Measurements from ENCODE around the gene RNF157. TPM values are rescaled to one million over a fixed set of nuclear protein-coding genes. Genes with fewer than 3 reads are reported as not detected.
A peak's percentile ranks its signal among the peaks of the same experiment; 100 is the strongest.

The RNF157 gene
- total and polyA plus RNA-seq, 9 of the 15 experiments (the other 6 are each of a cell fraction or from before 2014, with no cell fraction given), result 8.1 to 31.7 (median 20.8) TPM

- intact Hi-C loops (cut with micrococcal nuclease) (loop anchor here (5.0 kb wide), 3 partner anchors 59 to 174 kb away; no protein-coding TSS in a partner anchor), in situ Hi-C loops (cut with MboI) (no loop called here)
- Histone ChIP-seq H2AFZ (ENCODE audit: low read depth, low read length) (no peak overlapping the region), H3K27me3 (ENCODE audit: control insufficient read depth in 2 of 2, insufficient read depth in 2 of 2, low read length in 2 of 2) (peaks cover 0 to under 1% of the 10 kb centered on the region in 2 experiments; a peak in 1 of 5 replicates), H3K4me1 (replicated peaks in 1 of 2; ENCODE audit: control insufficient read depth in 2 of 2, insufficient read depth in 2 of 2, low read length in 2 of 2) (peaks cover 5 to 21% of the 10 kb centered on the region in 2 experiments; a peak in 4 of 5 replicates), H3K9me1 (ENCODE audit: control insufficient read depth, insufficient read depth, low read length) (peaks cover 4% of the 10 kb centered on the region), H3K9me3 (replicated peaks; ENCODE audit: control insufficient read depth, insufficient read depth, low read depth, low read length) (no peaks in the 10 kb centered on the region), H3K36me3 (ENCODE audit: control insufficient read depth, insufficient read depth, low read length) (no peaks in the 10 kb centered on the region), H3K27ac (ENCODE audit: extremely low read depth, low read depth, low read length) (no peak overlapping the region), H3K79me2 (ENCODE audit: control insufficient read depth, insufficient read depth, low read length) (no peaks in the 10 kb centered on the region), H3K4me2 (ENCODE audit: insufficient read depth, low read length) (no peak overlapping the region), H3K4me3 (no peak overlapping the region), H4K20me1 (replicated peaks; ENCODE audit: control insufficient read depth, insufficient read depth, low read length) (no peaks in the 10 kb centered on the region), H3K9ac (ENCODE audit: insufficient read depth in 1 of 2, low read depth in 2 of 2, low read length in 2 of 2) (no peak overlapping the region)
- TF ChIP-seq ZNF407 (IDR thresholded peaks at IDR 0.05; ENCODE audit: low read depth) (no peak), BCOR (IDR thresholded peaks at IDR 0.05) (peak; percentile 46; the same call in 1 of the 2 replicates), ZNF24 (IDR thresholded peaks at IDR 0.05) (0 out of 2 replicates have a peak, but pooled peaks have one; percentile 2), MTA1 (IDR thresholded peaks at IDR 0.05; ENCODE audit: borderline replicate concordance) (peak; percentile 35; the same call in 1 of the 2 replicates), SMARCE1 (IDR thresholded peaks at IDR 0.05) (0 out of 2 replicates have a peak, but pooled peaks have one; percentile 26), XRCC3 (IDR thresholded peaks at IDR 0.05) (no peak), ESRRB (CRISPR knock-in tag; IDR thresholded peaks at IDR 0.05; ENCODE audit: borderline replicate concordance) (no peak), ZNF512 (tag; IDR thresholded peaks at IDR 0.05) (peak; percentile 58), KDM1A (IDR thresholded peaks at IDR 0.05) (0 out of 4 replicates have a peak, but pooled peaks of 1 of the 2 experiments have one; percentile 36), ZFX (CRISPR knock-in tag; IDR thresholded peaks at IDR 0.05) (no peak)
- TF ChIP-seq, protein P1, sequence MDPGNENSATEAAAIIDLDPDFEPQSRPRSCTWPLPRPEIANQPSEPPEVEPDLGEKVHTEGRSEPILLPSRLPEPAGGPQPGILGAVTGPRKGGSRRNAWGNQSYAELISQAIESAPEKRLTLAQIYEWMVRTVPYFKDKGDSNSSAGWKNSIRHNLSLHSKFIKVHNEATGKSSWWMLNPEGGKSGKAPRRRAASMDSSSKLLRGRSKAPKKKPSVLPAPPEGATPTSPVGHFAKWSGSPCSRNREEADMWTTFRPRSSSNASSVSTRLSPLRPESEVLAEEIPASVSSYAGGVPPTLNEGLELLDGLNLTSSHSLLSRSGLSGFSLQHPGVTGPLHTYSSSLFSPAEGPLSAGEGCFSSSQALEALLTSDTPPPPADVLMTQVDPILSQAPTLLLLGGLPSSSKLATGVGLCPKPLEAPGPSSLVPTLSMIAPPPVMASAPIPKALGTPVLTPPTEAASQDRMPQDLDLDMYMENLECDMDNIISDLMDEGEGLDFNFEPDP (CRISPR knock-in tag; IDR thresholded peaks at IDR 0.05), result no peak
- ChIA-PET CTCF (ENCODE audit: low intra/inter-chr PET ratio) (interaction anchor here (0.6 to 6.9 kb wide), 2 partner anchors 32 to 156 kb away, joined by 3 to 89 read pairs; no protein-coding TSS in a partner anchor), POLR2A (interaction anchor here (0.7 to 11.3 kb wide), 5 partner anchors 30 to 165 kb away, joined by 3 to 157 read pairs (median 4); no protein-coding TSS in a partner anchor)
- no peak for FAIRE-seq
- ATAC-seq, result no peak
- no TSS peak for BruUV-seq (replicated peaks)
- WGBS (ENCODE audit: insufficient coverage, low coverage, missing lambda C conversion rate), result 46% methylated on average over 2 of the region's 5 CpGs
- DNase-seq (ENCODE audit: extremely low read depth in 1 of 4, low spot score in 3 of 4), result no peak
Observed at GRCh38 chr17:76123191-76123499, 117.1 kb downstream of the RNF157 start.
